HG03045 (cell line): Measurements from ENCODE around the gene CGN.

Experiments used
- ATAC-seq: cut with Tn5 transposase; IDR thresholded peaks from one replicate; pipeline ENCODE4 v1.9.1; 2021; ENCODE audit warnings: mild to moderate bottlenecking, moderate library complexity; ENCODE audit not compliant: unreplicated experiment

CGN gene

DNA sequence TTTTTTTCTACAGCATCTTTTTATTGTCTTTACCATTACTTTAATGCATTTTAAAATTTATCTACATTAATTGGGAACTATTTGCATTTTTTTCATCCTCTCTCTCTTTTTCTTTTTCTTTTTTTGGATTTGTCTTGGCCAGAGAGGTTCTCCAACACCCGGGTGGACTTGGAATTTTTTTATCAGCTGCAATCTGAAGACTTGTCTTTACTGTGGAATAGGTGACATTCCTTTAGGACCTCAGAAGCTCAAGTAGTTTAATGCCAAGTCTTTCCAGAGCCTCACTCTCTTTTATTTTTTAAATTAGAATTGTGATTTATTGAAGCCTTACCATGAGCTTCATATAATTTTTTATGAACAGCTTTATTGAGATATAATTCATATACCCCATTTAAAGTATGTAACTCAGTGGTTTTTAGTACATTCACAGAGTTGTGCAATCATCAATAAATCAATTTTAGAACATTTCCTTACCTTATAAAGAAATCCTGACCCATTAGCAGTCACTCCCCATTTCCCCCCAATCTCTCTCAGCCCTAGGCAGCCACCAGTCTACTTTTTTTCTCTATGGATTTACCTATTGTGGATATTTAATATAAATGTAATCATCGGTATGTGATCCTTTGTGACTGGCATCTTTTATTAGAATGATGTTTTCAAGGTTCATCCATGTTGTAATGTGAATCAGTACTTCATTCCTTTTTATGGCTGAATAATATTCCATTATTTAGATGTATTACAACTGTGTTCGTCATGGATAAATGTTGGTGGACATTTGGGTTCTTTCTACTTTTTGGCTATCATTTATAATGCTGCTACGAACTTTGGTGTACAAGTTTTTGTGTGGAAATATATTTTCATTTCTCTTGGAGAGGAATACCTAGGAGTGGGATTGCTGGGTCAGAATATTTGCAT is 35.1 kb downstream of the CGN start:
- ATAC-seq = no peak

DNA sequence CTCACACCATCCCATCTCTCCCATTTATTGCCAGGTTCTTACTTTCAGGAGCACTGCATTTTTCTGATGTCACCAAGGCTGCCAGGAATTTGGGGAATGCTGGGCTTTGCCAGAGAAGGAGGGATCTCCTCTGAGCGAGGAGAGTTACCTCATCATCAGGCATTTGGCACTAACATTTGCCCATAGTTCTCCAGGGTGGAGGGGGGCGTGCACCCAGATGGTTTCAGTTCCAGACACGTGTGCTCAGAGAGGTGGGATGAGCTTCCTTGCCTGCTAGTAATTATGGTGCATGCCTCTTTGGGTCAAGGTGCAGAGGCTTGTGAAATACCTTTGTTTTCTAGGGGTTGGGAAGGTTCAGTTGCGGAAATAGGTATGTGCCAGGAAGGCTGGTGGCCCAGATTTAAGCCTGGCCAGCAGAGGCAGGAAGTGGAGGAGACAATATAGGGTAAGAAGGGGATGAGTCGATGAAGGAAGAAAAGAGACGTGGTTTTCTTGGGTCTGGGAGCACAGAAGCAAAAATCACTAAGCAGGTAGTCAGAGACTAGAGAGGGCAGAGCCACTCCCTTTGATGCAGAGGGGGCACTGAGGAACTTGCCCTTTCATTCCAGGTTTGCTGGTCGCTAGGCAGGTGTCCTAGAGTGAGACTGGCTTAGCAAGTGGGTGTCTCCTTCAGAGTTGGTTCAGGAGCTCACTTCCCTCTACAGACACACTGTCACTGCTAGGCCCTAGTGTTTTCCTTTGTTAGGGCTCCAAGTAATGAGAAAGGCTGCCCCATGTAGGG is 36.1 kb downstream of the CGN start:
- no peak for ATAC-seq

DNA sequence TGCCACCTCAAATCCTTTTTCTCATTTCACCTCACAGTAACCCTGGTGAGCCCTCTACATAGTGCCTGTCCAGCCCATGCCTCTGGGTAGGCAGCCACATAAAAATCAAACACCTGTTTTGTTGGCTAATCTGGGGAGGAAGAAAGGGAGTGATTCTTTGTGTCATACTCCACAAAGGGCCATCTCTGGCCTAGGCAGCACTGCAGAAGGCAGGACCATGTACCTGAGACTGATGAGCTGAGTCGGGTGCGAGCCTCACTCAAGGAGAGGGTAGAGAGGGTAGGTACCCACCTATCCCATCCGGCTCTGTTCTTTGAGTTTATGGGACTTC is 36.7 kb downstream of the CGN start:
- no peak for ATAC-seq

DNA sequence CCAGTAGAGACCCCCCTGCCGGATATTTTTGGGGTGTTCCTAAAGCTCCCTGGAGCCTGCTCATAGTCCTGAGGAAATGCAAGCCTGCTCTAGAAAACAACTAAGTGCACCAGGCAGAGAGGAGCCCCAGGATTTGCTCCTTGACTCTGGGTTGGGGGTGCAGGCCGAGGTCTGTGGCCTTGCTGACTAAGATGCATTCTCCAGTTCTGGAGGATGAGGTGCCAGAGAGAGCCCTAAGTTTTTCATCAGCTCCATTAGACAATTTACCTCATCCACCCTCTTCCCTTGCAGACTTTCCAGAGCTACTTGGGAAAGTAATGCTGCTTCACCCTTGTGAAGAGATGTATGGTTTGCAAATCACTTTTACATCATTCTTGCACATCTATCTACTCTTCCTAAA is 38.0 kb downstream of the CGN start:
- ATAC-seq = no peak

DNA sequence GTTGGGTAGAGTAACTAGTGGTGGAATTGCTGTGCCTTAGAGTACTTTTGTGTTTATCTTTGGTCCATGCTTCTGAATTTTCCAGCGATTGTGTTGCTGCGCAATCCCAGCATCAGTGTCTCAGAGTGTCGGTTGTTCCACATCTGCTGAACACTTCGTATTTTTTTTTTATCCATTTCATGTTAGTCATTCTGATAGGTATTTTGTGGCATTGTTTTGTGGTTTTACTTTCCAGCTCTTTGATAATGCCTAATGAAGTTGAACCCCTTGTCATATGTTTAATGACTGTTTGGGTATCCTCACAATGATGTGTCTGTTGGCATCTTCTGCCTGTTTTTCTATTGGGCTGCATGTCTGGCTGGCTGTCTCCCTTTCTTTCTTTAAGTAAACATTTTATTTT is 42.5 kb downstream of the CGN start:
- ATAC-seq = no peak

DNA sequence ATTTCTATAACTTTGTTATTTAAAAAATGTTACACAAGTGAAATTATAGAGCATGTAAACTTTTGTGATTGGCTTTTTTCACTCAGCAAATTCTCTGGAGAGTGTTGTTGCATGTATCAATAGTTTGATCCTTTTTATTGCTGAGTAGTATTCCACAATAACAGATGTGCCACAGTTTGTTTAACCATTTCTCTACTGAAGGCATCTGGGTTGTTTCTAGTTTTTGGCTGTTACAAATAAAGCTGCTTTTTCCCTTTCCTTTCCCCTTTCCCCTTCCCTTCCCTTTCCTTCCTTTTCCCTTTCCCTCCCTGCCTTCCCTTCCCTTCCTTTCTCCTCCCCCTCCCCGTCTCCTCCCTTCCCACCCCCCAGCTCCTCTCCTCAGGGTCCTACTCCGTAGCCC is 44.9 kb downstream of the CGN start:
- no peak for ATAC-seq

DNA sequence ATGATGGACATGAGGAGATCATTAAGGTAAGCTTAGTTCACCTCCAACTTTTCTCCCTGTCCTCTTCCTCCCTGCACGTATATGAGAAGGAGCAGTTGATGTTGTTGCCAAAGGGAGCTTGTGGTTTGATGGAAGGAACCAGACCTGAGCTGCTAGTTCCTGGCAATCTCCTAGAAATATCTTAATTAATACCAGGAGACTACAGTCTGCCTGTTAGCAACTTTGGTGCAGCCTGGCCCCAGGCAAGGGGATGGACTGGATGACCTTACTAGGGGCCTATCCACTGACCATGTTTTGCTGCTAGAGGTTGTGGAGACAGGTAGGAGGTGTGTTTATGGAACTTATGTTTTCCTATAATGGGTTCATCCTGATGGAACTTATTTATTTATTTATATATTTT is 51.5 kb downstream of the CGN start:
- no peak for ATAC-seq

DNA sequence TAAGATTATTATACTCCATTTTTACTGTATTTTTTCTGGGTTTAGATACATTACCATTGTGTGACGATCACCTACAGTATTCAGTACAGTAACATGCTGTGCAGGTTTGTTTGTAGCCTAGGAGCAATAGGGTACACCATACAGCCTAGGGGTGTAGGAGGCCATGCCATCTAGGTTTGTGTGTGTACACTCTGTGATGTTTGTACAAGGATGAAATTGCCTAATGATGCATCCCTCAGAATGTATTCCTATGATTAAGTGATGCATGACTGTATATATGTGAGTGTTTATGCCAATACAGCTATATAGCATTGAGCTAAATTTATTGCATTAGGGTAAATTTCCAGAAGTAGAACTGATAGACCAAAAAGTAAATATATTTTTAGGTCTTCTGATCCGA is 52.2 kb downstream of the CGN start:
- no peak for ATAC-seq

DNA sequence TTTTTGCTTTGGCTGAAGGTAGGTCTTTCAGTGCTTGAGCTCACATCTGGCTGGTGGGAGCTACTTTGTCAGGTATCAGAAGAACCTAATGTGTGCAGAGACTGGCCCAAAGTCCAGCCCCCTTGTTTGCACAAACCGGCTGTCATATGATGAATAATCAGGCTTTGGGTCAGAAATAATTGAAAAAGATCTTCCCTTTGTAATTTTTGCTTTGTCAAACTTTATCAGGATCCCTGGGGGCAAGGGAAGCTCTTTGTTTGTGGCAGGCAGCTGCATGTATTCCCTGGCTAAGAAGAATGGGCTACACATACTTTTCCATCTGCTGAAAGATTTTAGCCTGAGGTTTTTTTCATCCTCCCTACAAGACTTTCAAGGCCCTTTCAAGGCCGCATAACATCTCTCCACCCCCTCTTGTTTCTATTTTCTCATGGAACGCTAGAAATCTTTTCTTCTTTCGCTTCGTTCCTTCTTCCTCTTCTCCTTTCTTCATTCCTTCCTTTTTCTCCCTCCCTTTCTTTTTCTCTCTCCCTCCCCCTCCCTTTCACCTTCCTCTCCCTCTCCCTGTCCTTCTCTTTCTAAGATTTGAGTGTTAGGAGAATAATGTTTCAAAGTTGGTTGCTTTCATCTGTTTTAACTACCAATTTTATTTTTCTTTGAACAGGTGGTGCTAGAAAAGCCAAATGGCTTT is 54.5 kb downstream of the CGN start:
- no peak for ATAC-seq

DNA sequence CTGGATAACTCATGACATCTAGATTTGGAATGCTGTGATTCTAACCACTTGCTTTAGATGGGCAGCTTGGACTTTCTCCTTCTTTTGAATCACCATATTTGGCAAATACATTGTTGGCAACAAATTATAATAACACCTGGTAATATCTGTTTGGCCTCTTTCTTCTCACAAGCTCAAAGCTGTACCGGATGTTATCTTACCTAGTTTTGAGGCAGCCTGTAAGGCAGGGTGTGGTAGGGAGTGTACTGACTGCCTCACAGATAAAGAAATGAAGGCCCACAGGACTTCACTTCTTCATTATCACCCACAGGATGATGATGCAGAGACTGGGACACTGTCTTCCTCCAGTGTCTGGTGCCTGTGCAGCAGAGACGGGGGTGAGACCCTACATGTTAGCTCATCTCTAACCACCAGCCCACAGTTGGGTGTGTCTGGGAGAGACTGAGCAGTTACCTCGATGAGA is 57.5 kb downstream of the CGN start:
- ATAC-seq = no peak

DNA sequence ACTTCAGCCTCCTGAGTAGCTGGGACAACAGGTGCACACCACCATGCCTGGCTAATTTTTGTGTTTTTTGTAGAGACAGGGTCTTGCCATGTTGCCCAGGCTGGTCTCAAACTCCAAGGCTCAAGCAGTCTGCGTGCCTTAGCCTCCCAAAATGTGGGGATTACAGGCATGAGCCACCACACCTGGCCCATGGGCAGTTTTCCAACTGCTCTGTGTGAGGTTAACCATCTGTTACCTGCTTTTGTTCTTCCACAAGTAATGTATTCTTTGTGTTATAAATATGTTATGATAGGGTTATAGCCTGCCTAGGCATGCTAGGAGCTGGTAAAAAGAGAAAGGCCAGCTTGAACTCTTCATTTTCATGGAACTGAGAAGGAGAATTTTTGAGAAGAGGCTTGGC is 59.6 kb downstream of the CGN start:
- no peak for ATAC-seq

DNA sequence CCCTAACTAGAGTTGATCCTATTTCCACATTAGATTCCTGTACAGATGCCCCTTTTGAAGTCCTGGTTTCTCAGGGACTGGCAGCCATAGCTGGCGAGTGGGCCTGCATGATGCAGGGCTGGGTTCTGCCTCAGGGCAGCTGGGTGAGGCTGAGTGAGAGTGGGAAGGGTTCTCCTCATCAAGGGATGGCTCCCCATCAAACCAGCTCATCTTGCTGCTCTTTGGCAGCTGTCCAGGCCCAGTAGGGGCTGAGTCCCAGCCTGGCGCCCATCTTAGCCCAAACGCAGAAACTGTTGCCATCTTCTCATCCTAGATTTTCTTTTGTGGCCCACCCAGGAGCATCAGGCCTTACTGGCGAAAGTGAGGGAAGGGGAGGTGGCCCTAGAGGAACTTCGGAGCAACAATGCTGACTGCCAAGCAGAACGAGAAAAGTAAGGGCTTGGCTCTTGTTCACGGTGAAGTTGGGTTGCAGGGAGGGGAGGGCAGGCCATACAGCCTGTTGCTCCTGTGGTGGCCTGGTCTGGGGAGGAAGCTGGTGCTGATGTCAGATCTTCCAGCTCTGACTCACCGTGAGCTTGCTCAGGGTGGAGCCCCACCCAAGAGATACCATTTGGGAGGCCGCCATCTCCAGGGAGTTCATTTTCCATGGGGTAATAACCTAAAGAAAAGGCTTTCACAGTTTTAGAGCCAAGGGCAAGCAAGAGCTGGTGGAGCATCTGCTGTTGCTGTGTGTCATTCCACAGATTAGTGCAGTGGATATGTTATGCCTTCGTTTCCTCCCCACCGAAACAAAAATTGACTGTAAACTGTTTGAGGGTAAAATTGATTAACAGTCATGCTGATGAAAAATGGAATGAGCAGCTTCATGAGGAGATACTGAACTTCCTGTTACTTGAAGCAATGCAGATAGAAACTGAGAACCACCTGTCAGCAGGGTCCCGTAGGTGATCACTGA is 63.7 kb downstream of the CGN start:
- no peak for ATAC-seq

DNA sequence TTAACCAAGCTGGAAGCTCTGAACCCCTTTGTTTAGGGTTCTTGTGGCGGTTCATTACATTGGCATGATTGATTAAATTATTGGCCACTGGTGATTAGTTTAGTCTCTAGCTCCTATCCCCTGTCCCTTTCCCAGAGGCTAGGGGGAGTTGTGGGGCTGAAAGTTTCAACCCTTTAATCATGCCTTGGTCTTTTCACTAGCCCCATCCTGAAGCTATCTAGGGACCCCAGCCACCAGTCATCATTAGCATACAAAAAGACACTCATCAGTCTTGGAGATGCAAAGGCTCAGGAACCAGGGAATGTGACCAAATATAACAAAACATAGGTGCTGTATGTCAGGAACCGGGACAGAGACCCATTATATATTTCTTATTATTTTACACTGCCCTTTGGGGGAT is 66.0 kb downstream of the CGN start:
- no peak for ATAC-seq

DNA sequence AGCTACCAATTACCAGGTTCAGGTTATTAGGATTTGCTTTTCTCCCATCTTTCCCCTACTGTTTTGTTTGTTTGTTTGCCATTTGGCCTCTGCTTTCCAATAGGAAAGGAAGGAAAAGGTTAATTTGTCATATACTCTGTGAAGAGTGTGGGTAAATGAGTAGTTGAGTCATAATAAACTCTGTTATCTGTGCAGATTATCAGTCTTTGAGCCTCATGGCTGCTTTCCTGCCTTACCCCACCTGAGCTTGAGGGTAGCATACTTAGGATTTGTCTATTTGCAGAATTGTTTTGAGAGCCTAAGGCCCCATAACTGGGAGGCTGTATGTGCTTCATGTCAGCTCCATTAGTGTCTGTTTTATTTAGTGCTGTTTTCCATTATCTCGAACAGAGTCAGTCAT is 67.8 kb downstream of the CGN start:
- no peak for ATAC-seq

DNA sequence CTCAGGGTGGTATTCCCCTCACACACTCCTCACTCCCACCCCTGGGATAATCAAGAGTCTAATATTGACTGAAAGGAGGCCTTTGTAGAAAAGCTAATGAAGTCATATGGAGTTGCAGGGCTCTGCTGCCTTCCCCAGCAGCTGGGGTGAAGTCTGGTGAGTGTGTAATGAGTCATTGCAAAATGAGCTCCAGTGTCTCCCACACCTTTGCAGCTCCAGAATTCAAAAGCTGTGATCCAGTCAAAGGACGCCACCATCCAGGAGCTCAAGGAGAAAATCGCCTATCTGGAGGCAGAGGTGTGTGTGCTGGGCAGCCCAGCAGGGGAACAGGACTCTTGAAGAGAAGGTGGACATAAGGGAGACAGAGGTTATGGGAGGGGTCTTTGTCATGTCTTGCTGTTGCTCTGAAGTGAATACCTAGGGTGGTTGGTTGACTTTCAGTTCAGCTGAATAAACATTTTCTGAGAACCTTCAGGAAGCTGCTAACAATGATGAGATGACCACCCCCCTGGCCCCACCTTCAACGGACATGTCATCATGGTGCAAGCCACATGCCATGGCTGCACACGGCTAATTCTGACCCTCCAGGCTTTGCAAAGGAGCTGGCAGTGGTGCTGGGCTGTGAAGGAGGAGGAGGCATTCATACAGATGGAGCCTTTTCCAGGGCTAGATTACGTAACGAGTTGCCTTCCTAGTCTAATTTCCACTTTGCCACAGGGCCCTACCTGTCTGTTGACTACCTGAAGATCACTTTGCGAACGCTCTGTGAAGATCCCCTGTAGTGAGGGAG is 68.4 kb downstream of the CGN start:
- no peak for ATAC-seq

DNA sequence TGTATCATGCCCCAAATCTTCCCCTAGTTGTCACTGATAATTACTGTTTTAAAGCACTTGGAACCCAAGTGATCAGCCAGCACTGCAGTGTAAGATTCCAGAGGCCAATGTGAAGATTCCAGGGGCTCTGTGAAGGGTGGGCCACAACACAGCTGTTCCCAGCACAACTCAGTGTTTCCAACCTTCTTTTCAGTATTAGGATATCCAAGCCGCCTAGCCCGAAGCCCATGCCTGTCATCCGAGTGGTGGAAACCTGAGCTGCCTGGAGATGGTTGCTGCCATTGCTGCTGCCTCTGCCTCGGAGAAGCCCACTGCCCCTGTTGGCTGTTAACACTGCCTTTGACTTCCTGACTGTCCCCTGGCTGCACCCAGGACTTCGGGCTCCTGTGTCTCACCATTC is 70.3 kb downstream of the CGN start:
- ATAC-seq = no peak

DNA sequence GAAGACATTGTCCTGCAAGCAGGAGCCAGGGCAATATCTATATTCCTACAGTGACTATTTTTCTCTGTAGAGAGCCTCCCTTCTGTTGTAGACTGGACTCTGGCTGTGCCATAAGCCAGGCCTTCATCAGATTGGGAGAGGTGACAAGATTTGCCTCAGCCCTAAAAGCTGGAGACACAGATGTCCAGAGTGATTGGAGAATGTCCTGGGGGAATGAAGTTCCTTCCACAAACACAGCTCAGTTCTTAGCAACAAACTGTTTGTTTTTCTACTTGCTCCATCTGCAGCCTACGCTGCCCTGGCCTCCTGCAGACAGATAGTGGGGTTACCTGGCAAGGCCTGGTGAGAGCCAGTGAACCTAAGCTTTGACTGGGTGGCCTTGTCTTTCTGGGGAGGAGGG is 70.7 kb downstream of the CGN start:
- ATAC-seq = no peak

DNA sequence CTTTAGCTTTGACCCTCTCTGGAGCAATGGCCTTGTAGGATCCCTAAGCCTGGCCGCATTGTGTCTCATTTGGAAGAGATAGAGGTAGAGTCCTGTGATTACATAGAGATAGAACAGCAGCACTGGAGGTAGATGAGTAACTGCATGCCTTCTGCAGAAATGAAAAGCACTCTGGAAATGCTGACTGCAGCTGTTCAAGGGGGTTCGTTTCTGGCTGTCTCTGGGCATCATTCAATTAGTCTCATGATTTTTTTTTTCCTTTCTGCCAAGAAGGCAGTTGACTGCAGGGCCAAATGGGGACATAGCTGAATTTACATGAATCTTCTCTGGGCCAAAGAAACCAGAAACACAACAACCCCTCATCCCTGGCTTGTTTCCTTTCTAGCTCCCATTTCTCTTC is 72.6 kb downstream of the CGN start:
- no peak for ATAC-seq

DNA sequence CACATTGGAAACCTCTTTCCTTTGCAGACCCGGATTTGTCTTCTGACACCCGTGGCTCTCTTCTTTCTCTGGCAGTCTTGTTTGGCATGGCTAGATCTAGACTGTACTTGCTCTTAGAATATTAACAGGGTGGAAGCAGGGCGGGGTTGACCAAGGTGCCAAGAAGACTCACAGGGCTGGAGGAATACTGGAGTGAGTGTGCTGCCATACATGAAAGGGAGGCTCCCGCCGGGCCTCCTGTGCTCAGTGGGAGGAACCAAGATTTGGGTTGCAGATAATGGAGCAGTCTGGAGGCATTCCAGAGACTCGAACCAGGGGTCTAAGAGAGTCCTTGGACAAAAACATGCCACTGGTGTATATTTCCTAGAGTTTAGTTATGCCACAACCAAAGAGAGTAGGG is 73.1 kb downstream of the CGN start:
- no peak for ATAC-seq

DNA sequence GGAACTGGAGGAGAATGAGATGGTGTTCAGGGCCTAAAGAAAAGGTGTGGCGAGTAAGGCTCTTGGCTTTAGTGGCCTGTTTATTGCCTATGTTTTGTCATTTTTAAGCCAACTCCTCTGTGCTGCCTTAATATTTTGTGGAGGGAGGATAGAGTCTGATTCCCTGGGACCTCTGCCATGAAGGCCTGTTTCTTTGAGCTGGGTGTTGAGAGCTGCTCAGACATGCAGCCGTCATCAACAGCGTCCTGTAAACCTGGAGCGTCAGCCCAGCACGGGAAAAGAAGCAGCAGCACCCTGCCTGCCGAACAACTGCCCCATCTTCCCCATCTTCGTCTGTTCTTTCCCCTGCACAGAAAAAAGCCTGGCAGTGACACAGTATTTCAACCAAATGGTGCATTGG is 73.6 kb downstream of the CGN start:
- ATAC-seq = no peak
